ENCODE measurements around the gene AGFG2.

The AGFG2 gene

DNA sequence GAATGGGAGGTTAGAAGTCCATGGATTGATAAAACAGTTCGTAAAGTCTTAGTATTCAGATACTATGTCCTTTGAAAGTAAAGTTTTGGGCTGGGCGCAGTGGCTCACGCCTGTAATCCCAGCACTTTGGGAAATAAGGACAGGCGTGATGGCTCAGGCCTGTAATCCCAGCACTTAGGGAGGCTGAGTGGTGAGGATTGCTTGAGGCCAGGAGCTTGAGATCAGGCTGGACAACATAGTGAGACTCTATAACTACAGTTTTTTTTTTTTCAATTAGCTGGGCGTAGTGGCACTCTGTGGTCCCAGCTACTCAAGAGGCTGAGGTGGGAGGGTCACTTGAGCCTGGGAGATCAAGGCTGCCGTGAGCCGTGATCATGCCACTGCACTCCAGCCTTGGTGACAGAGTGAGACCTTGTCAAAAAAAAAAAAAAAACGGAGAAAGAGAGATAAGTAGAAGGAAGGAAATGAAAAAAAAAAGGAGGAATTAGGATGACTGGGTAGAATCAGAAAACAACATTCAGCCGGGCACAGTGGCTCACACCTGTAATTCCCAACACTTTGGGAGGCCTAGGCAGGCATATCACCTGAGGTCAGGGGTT, 25.7 kb upstream of the AGFG2 start:
- H3K4me3 ChIP-seq (ENCODE audit: severe bottlenecking): no peak overlapping the region
- no peaks in the 10 kb centered on the region for H3K9me3 ChIP-seq (ENCODE audit: severe bottlenecking)
- H3K4me1 ChIP-seq (ENCODE audit: insufficient read depth, poor library complexity, severe bottlenecking): peaks cover 26% of the 10 kb centered on the region
- DNase-seq (ENCODE audit: low spot score): no peak
- no peak overlapping the region for H3K27ac ChIP-seq (ENCODE audit: poor library complexity, severe bottlenecking)
- TF ChIP-seq, protein P1, sequence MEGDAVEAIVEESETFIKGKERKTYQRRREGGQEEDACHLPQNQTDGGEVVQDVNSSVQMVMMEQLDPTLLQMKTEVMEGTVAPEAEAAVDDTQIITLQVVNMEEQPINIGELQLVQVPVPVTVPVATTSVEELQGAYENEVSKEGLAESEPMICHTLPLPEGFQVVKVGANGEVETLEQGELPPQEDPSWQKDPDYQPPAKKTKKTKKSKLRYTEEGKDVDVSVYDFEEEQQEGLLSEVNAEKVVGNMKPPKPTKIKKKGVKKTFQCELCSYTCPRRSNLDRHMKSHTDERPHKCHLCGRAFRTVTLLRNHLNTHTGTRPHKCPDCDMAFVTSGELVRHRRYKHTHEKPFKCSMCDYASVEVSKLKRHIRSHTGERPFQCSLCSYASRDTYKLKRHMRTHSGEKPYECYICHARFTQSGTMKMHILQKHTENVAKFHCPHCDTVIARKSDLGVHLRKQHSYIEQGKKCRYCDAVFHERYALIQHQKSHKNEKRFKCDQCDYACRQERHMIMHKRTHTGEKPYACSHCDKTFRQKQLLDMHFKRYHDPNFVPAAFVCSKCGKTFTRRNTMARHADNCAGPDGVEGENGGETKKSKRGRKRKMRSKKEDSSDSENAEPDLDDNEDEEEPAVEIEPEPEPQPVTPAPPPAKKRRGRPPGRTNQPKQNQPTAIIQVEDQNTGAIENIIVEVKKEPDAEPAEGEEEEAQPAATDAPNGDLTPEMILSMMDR (IDR thresholded peaks at IDR 0.05; ENCODE audit: poor library complexity, severe bottlenecking): no peak
- ATAC-seq (ENCODE audit: low read depth): no peak
- no peaks in the 10 kb centered on the region for H3K27me3 ChIP-seq (ENCODE audit: insufficient read depth, poor library complexity, severe bottlenecking)
- H3K36me3 ChIP-seq (ENCODE audit: low read depth): no peaks in the 10 kb centered on the region

DNA sequence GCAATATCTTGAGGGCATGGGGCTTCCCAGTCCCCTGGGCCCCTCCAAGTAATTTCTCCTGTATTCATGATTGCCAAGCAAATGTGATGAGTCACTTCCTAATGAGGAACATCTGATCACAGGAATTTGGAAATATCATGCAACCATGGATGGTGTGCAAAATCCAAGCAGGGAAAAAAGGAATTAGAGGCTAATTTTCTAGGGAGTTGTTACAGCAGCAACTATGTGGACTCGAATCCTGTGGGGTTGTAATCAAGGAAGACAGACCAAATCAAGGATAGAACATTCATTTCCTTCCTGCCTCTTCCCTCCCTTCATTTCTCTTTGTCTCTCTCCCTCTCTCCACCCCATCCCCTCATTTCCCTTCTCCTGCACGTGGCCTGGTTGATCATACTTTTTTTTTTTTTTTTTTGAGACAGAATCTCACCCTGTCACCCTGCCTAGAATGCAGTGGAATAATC, 23.9 kb upstream of the AGFG2 start:
- Histone ChIP-seq H3K9me3 (ENCODE audit: severe bottlenecking) (no peaks in the 10 kb centered on the region), H3K4me3 (ENCODE audit: severe bottlenecking) (no peak overlapping the region), H3K27ac (ENCODE audit: poor library complexity, severe bottlenecking) (peak overlapping the region; percentile 57), H3K27me3 (ENCODE audit: insufficient read depth, poor library complexity, severe bottlenecking) (no peaks in the 10 kb centered on the region), H3K4me1 (ENCODE audit: insufficient read depth, poor library complexity, severe bottlenecking) (peaks cover 19% of the 10 kb centered on the region), H3K36me3 (ENCODE audit: low read depth) (no peaks in the 10 kb centered on the region)
- ATAC-seq (ENCODE audit: low read depth) (peak; percentile 58), DNase-seq (ENCODE audit: low spot score) (no peak)
- TF ChIP-seq, protein P1 (IDR thresholded peaks at IDR 0.05; ENCODE audit: poor library complexity, severe bottlenecking): no peak

DNA sequence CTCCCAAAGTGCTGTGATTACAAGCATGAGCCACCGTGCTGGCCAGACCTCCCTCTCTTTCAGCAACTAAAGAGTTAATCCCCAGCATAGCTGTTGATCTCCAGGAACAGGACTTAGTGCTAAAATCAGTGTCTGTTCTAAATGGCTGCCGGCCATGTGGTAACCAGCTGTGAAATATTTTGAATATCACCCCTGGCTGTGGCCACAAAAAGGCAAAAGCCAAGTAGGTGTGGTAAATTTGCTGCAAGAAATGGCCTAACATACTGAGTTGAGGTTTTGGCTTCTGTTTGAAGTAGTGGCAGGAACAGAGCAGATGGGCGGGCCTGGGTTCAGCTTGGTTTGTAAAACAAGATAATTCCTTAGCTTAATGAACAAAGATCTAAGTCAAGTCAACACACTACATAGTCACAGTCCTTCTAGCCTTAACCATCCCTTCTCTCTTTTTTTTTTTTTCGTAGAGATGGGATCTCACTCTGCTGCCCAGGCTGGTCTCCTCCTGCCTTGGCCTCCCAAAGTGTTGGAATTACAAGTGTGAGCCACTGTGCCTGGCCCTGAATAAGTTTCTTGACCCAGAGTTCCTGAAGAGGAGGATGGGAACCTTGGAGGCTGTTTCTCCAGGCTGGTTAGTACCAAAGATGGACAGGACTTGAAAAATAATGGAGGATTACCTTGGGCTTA, 22.7 kb upstream of the AGFG2 start:
- no peaks in the 10 kb centered on the region for H3K9me3 ChIP-seq (ENCODE audit: severe bottlenecking)
- H3K4me1 ChIP-seq (ENCODE audit: insufficient read depth, poor library complexity, severe bottlenecking): peaks cover 19% of the 10 kb centered on the region
- peak overlapping the region; percentile 57 for H3K27ac ChIP-seq (ENCODE audit: poor library complexity, severe bottlenecking)
- ATAC-seq (ENCODE audit: low read depth) (peak; percentile 17; the same call in 1 of the 3 replicates), DNase-seq (ENCODE audit: low spot score) (no peak)
- H3K4me3 ChIP-seq (ENCODE audit: severe bottlenecking): no peak overlapping the region
- H3K36me3 ChIP-seq (ENCODE audit: low read depth): no peaks in the 10 kb centered on the region
- H3K27me3 ChIP-seq (ENCODE audit: insufficient read depth, poor library complexity, severe bottlenecking): no peaks in the 10 kb centered on the region
- TF ChIP-seq, protein P1 (IDR thresholded peaks at IDR 0.05; ENCODE audit: poor library complexity, severe bottlenecking): no peak

DNA sequence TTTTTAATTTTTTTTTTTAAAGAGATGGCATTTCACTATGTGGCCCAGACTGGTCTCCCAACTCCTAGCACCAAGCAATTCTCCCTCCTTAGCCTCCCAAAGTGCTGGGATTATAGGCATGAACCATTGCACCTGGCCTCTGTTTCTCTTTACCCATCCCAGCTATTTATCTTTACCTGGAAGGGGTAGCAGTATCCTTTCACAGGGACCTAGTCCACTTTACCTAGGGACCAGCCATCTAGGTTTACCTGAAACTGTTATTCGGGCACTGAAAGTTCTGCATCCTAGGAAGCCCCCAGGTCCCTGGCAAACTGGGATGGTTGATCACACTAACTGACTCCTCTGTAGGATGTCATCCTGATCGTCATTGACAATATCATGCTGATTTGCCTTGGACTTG, 21.7 kb upstream of the AGFG2 start:
- no peaks in the 10 kb centered on the region for H3K9me3 ChIP-seq (ENCODE audit: severe bottlenecking)
- no peak for ATAC-seq (ENCODE audit: low read depth)

More for the DNA sequence above, 21.7 kb upstream of the AGFG2 start:
- no peak overlapping the region for H3K27ac ChIP-seq (ENCODE audit: poor library complexity, severe bottlenecking)
- peaks cover 19% of the 10 kb centered on the region for H3K4me1 ChIP-seq (ENCODE audit: insufficient read depth, poor library complexity, severe bottlenecking)
- DNase-seq (ENCODE audit: low spot score): no peak
- no peaks in the 10 kb centered on the region for H3K36me3 ChIP-seq (ENCODE audit: low read depth)
- H3K4me3 ChIP-seq (ENCODE audit: severe bottlenecking): no peak overlapping the region
- no peaks in the 10 kb centered on the region for H3K27me3 ChIP-seq (ENCODE audit: insufficient read depth, poor library complexity, severe bottlenecking)
- TF ChIP-seq, protein P1 (IDR thresholded peaks at IDR 0.05; ENCODE audit: poor library complexity, severe bottlenecking): no peak
